MM.1S (cell line): Measurements from ENCODE around the gene PANX1.

Experiments
- DNase-seq: peaks from one replicate; pipeline ENCODE4 v3.0.0-alpha.2; 2015
- H2AFZ ChIP-seq: fragments of 300-600 bp; sonication (generic); 2 replicates; pipeline ENCODE4 v1.6.0; 2016; ENCODE audit warnings: antibody characterized with exemption, low read length
- H3F3A ChIP-seq: fragments of 300-600 bp; sonication (generic); 2 replicates; pipeline ENCODE4 v1.6.1; 2016; ENCODE audit warnings: mild to moderate bottlenecking, antibody characterized with exemption, low read length, moderate library complexity, mixed read lengths; ENCODE audit not compliant: insufficient read depth
- H3K27ac ChIP-seq: fragments of 300-600 bp; sonication (generic); 2 replicates; pipeline ENCODE4 v1.5.1; 2016; ENCODE audit warnings: mild to moderate bottlenecking, low read length
- H3K27me3 ChIP-seq: fragments of 300-600 bp; sonication (generic); replicated peaks from 2 replicates; pipeline ENCODE4 v1.6.0; 2016; ENCODE audit warnings: low read length; ENCODE audit not compliant: insufficient read depth
- H3K36me3 ChIP-seq: fragments of 300-600 bp; sonication (generic); replicated peaks from 2 replicates; pipeline ENCODE4 v1.6.1; 2016; ENCODE audit warnings: mild to moderate bottlenecking, low read length, mixed read lengths; ENCODE audit not compliant: insufficient read depth
- H3K4me1 ChIP-seq: fragments of 300-600 bp; sonication (generic); 2 replicates; pipeline ENCODE4 v1.6.1; 2016; ENCODE audit warnings: low read length, mixed read lengths
- H3K4me2 ChIP-seq: fragments of 300-600 bp; sonication (generic); 2 replicates; pipeline ENCODE4 v1.6.0; 2016; ENCODE audit warnings: low read depth, low read length
- H3K4me3 ChIP-seq: fragments of 300-600 bp; sonication (generic); 2 replicates; pipeline ENCODE4 v1.5.1; 2016; ENCODE audit warnings: low read length, mixed read lengths
- H3K79me2 ChIP-seq: fragments of 300-600 bp; sonication (generic); 2 replicates; pipeline ENCODE4 v1.6.1; 2016; ENCODE audit warnings: mixed run types, low read length, mixed read lengths
- H3K9ac ChIP-seq: fragments of 300-600 bp; sonication (generic); 2 replicates; pipeline ENCODE4 v1.6.1; 2016; ENCODE audit warnings: low read length, mixed read lengths
- H3K9me2 ChIP-seq: fragments of 300-600 bp; sonication (generic); replicated peaks from 2 replicates; pipeline ENCODE4 v1.6.1; 2016; ENCODE audit warnings: mild to moderate bottlenecking, low read length, mixed read lengths; ENCODE audit not compliant: insufficient read depth
- H3K9me3 ChIP-seq: fragments of 300-600 bp; sonication (generic); replicated peaks from 2 replicates; pipeline ENCODE4 v1.6.1; 2016; ENCODE audit warnings: mild to moderate bottlenecking, low read length, mixed read lengths; ENCODE audit not compliant: insufficient read depth
- H4K20me1 ChIP-seq: fragments of 300-600 bp; sonication (generic); 2 replicates; pipeline ENCODE4 v1.6.1; 2016; ENCODE audit warnings: mild to moderate bottlenecking, low read length, moderate library complexity, mixed read lengths; ENCODE audit not compliant: insufficient read depth
- EZH2 ChIP-seq: fragments of 300-600 bp; sonication (generic); optimal IDR thresholded peaks from 2 replicates; pipeline ENCODE3; 2017; ENCODE audit warnings: low read depth, mild to moderate bottlenecking, antibody characterized with exemption, low read length, mixed read lengths
- EZH2phosphoT487 ChIP-seq: fragments of 300-600 bp; sonication (generic); IDR thresholded peaks from 2 replicates; pipeline ENCODE4 v1.6.1; 2018; ENCODE audit warnings: antibody characterized with exemption, low read length
- TF ChIP-seq, protein P1 (sequence below): fragments of 300-600 bp; sonication (generic); IDR thresholded peaks from 2 replicates; pipeline ENCODE4 v1.5.1; 2016; ENCODE audit warnings: antibody characterized with exemption, low read length, mixed read lengths

PANX1 gene

DNA sequence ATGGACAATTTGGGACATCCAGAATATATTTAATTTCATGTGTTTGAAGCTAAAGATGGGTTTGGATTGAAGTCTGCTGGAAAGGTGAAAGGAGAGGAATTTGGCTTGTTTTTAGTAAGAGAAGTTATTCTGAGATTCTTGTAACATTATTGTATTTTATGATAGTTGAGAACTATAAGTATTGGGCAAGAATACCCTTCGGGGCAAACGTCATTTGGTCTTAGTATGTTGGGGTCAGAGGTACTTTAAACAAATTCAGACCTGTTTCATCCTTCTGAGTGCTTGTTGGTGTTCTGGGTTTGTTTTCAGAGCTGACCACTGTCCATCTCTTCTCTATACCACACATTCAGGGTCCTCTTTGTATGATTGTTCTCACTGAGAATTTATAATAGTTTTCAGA, 19.5 kb downstream of the PANX1 start:
- Histone ChIP-seq H3K27me3 (no peaks in the 10 kb centered on the region), H3K4me1 (no peaks in the 10 kb centered on the region), H3K9me3 (no peaks in the 10 kb centered on the region), H3K27ac (no peak overlapping the region), H3K9ac (no peak overlapping the region), H3K36me3 (no peaks in the 10 kb centered on the region), H3K4me3 (no peak overlapping the region), H3K9me2 (no peaks in the 10 kb centered on the region), H3F3A (no peaks in the 10 kb centered on the region), H2AFZ (no peak overlapping the region), H3K79me2 (peaks cover 82% of the 10 kb centered on the region), H4K20me1 (no peaks in the 10 kb centered on the region), H3K4me2 (no peak overlapping the region)
- DNase-seq: no peak
- TF ChIP-seq, protein P1, sequence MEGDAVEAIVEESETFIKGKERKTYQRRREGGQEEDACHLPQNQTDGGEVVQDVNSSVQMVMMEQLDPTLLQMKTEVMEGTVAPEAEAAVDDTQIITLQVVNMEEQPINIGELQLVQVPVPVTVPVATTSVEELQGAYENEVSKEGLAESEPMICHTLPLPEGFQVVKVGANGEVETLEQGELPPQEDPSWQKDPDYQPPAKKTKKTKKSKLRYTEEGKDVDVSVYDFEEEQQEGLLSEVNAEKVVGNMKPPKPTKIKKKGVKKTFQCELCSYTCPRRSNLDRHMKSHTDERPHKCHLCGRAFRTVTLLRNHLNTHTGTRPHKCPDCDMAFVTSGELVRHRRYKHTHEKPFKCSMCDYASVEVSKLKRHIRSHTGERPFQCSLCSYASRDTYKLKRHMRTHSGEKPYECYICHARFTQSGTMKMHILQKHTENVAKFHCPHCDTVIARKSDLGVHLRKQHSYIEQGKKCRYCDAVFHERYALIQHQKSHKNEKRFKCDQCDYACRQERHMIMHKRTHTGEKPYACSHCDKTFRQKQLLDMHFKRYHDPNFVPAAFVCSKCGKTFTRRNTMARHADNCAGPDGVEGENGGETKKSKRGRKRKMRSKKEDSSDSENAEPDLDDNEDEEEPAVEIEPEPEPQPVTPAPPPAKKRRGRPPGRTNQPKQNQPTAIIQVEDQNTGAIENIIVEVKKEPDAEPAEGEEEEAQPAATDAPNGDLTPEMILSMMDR: no peak
- TF ChIP-seq EZH2 (no peak), EZH2phosphoT487 (no peak)

DNA sequence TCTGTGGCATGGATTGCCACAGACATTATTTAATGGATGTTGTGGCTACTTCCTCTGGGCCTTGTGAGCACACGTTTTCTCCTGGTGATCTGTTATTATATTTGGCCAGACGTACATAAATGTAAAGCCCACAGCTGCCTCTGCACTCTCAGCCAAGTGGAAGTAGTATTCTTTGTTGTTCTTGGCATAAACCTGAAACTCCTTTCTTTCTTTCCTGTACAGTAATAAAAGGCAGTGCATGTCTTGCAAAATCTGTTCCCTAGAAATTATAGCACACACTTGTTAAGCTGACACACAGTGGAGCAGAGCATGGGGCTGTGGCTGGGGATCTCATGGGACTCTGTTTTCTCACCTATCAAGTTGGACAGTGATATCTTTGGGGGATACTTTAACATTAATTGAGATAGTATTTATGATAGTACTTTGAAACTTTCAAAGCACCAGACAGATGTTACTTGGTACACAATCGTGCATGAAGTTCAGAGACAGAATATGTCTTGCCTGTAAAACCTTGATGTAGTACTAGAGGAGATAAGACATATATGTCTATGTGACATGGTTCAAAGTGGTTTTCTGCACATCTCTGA, 20.9 kb downstream of the PANX1 start:
- Histone ChIP-seq H3K9ac (no peak overlapping the region), H3K27me3 (no peaks in the 10 kb centered on the region), H4K20me1 (no peaks in the 10 kb centered on the region), H3K4me3 (no peak overlapping the region), H3K79me2 (peaks cover 70% of the 10 kb centered on the region), H3K36me3 (no peaks in the 10 kb centered on the region), H3K4me1 (no peaks in the 10 kb centered on the region), H3K9me2 (no peaks in the 10 kb centered on the region), H3K4me2 (no peak overlapping the region), H2AFZ (no peak overlapping the region), H3K27ac (no peak overlapping the region), H3K9me3 (no peaks in the 10 kb centered on the region), H3F3A (no peaks in the 10 kb centered on the region)
- TF ChIP-seq, protein P1: no peak
- DNase-seq: no peak

DNA sequence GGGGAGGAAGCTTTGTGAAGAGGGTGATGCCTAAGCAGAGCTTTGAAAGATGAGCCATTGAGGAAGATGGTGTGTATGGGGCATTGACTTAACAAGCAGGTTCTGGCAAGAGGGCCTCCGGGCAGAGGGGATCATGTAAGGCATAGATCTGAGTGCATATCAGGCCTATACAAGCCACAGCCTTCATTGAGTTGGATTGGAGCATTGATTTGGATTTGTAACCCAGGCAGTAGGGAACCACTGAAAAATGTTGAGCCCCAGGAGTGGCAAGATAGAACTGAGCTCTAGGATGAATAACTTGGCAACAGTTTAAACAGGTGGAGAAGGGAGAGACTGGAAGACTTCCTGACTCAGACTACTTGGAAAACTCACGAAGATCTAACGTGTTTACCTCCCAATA, 21.4 kb downstream of the PANX1 start:
- Histone ChIP-seq H3K4me3 (no peak overlapping the region), H3K36me3 (no peaks in the 10 kb centered on the region), H3K4me1 (no peaks in the 10 kb centered on the region), H3K4me2 (no peak overlapping the region), H3K27me3 (no peaks in the 10 kb centered on the region), H3K9ac (no peak overlapping the region), H2AFZ (no peak overlapping the region), H3K9me3 (no peaks in the 10 kb centered on the region), H3F3A (no peaks in the 10 kb centered on the region), H3K9me2 (no peaks in the 10 kb centered on the region), H3K79me2 (peaks cover 65% of the 10 kb centered on the region), H4K20me1 (no peaks in the 10 kb centered on the region), H3K27ac (no peak overlapping the region)
- TF ChIP-seq EZH2: no peak
- TF ChIP-seq, protein P1: no peak
- no peak for DNase-seq
